ENCODE measurements around the gene KLHL41.

DNA sequence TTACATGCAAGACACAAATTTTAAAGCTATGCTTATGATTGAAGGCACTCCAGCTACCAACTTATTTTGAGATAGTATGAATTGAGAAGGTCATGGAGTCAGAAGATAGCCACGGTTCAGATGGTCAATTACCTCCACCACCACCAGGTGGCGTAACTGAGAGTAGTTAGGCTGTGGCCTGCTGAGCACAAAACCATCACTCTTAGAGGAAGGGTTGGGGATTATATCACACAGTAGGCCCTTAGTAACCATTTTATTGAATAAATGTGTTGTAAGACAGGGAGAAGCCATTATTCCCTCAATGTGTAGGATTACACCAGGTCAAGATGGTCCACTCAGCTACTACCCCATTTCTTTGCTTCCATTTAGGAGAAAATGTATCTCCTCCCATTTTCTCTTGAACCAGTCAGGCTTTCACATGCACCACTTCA lies 18.8 kb downstream of the KLHL41 start:
- TF ChIP-seq CTCF (IDR thresholded peaks at IDR 0.05; ENCODE audit: low read length) (peak; percentile 89), EZH2 (IDR thresholded peaks at IDR 0.05; ENCODE audit: borderline replicate concordance, low read length) (no peak)
